Measurements from ENCODE around the gene YPEL3. TPM values are rescaled to one million over a fixed set of nuclear protein-coding genes. Genes with fewer than 3 reads are reported as not detected.

Gene YPEL3
- total RNA-seq, 1 donor from 2014 or later: 45.7 TPM

GRCh38 chr16:30087181-30087898, 8.7 kb downstream of the YPEL3 start:
- TF ChIP-seq, protein P1, sequence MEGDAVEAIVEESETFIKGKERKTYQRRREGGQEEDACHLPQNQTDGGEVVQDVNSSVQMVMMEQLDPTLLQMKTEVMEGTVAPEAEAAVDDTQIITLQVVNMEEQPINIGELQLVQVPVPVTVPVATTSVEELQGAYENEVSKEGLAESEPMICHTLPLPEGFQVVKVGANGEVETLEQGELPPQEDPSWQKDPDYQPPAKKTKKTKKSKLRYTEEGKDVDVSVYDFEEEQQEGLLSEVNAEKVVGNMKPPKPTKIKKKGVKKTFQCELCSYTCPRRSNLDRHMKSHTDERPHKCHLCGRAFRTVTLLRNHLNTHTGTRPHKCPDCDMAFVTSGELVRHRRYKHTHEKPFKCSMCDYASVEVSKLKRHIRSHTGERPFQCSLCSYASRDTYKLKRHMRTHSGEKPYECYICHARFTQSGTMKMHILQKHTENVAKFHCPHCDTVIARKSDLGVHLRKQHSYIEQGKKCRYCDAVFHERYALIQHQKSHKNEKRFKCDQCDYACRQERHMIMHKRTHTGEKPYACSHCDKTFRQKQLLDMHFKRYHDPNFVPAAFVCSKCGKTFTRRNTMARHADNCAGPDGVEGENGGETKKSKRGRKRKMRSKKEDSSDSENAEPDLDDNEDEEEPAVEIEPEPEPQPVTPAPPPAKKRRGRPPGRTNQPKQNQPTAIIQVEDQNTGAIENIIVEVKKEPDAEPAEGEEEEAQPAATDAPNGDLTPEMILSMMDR (IDR thresholded peaks at IDR 0.05; ENCODE audit: unreplicated experiment): no peak
- H3K36me3 Mint-ChIP-seq (ENCODE audit: insufficient read depth): peaks cover 11% of the 10 kb centered on the region
- no peak overlapping the region for H3K4me3 Mint-ChIP-seq (ENCODE audit: low read depth)
- no peak overlapping the region for H3K27ac Mint-ChIP-seq
- no peaks in the 10 kb centered on the region for H3K9me3 Mint-ChIP-seq (ENCODE audit: low read depth)
- peaks cover 9% of the 10 kb centered on the region for H3K4me1 Mint-ChIP-seq (ENCODE audit: low read depth)
- no peak for DNase-seq (ENCODE audit: low spot score, unreplicated experiment)
- no peaks in the 10 kb centered on the region for H3K27me3 Mint-ChIP-seq

GRCh38 chr16:30086291-30087140, 9.5 kb downstream of the YPEL3 start:
- Mint-ChIP-seq H3K4me1 (ENCODE audit: low read depth) (peaks cover 3% of the 10 kb centered on the region), H3K36me3 (ENCODE audit: insufficient read depth) (peaks cover 14% of the 10 kb centered on the region), H3K9me3 (ENCODE audit: low read depth) (no peaks in the 10 kb centered on the region), H3K27me3 (no peaks in the 10 kb centered on the region), H3K27ac (no peak overlapping the region), H3K4me3 (ENCODE audit: low read depth) (no peak overlapping the region)
- DNase-seq (ENCODE audit: low spot score, unreplicated experiment): no peak
- TF ChIP-seq, protein P1 (IDR thresholded peaks at IDR 0.05; ENCODE audit: unreplicated experiment): no peak

GRCh38 chr16:30085820-30086219, 10.2 kb downstream of the YPEL3 start:
- H3K4me3 Mint-ChIP-seq (ENCODE audit: low read depth): no peak overlapping the region
- no peak for DNase-seq (ENCODE audit: low spot score, unreplicated experiment)
- H3K27ac Mint-ChIP-seq: no peak overlapping the region
- no peaks in the 10 kb centered on the region for H3K27me3 Mint-ChIP-seq
- TF ChIP-seq, protein P1 (IDR thresholded peaks at IDR 0.05; ENCODE audit: unreplicated experiment): no peak
- H3K9me3 Mint-ChIP-seq (ENCODE audit: low read depth): no peaks in the 10 kb centered on the region
- peaks cover 14% of the 10 kb centered on the region for H3K36me3 Mint-ChIP-seq (ENCODE audit: insufficient read depth)
- H3K4me1 Mint-ChIP-seq (ENCODE audit: low read depth): peaks cover 3% of the 10 kb centered on the region

DNA sequence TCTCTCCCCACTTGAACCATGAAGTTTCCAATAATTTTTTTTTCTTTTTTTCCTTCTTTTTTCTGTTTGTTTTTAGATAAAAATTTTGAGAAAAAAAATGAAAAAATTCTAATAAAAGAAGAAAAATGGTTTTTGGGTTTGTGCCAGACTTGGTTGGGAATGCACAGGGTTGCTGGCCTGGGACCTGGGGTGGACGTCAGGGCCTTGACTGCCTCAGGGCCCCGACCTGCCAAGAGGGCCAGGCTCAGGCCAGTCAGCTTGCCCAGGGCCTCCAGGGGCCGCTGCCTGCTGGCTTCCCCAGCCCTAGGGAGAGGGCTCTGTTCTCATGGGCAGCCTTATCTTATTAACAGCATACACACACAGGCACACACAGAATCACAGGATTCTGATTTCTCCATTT, 10.8 kb downstream of the YPEL3 start:
- H3K36me3 Mint-ChIP-seq (ENCODE audit: insufficient read depth): peaks cover 14% of the 10 kb centered on the region
- no peaks in the 10 kb centered on the region for H3K9me3 Mint-ChIP-seq (ENCODE audit: low read depth)

GRCh38 chr16:30084816-30085159, 11.2 kb downstream of the YPEL3 start:
- H3K36me3 Mint-ChIP-seq (ENCODE audit: insufficient read depth): peaks cover 14% of the 10 kb centered on the region
- H3K27me3 Mint-ChIP-seq: no peaks in the 10 kb centered on the region
- no peaks in the 10 kb centered on the region for H3K4me1 Mint-ChIP-seq (ENCODE audit: low read depth)
- H3K27ac Mint-ChIP-seq: no peak overlapping the region
- H3K9me3 Mint-ChIP-seq (ENCODE audit: low read depth): no peaks in the 10 kb centered on the region
- TF ChIP-seq, protein P1 (IDR thresholded peaks at IDR 0.05; ENCODE audit: unreplicated experiment): no peak
- H3K4me3 Mint-ChIP-seq (ENCODE audit: low read depth): no peak overlapping the region
- no peak for DNase-seq (ENCODE audit: low spot score, unreplicated experiment)

More for the DNA sequence above, 10.8 kb downstream of the YPEL3 start:
- Mint-ChIP-seq H3K27ac (no peak overlapping the region), H3K4me3 (ENCODE audit: low read depth) (no peak overlapping the region), H3K27me3 (no peaks in the 10 kb centered on the region), H3K4me1 (ENCODE audit: low read depth) (peaks cover 2% of the 10 kb centered on the region)
- DNase-seq (ENCODE audit: low spot score, unreplicated experiment): no peak
- TF ChIP-seq, protein P1 (IDR thresholded peaks at IDR 0.05; ENCODE audit: unreplicated experiment): no peak

Data from progenitor cell of endocrine pancreas (in vitro differentiated cells).